Adrenal gland (tissue), 12 donors: ENCODE data around the gene ANKRD44. TPM values are rescaled to one million over a fixed set of nuclear protein-coding genes. Genes with fewer than 3 reads are reported as not detected.

ENCODE experiments used
- DNase-seq, 7 donors: peaks; one replicate each; pipeline ENCODE4 v3.0.0-alpha.2; 2019 to 2020
- H3K27ac ChIP-seq, 5 donors: fragments of 200-600 bp; sonication (generic) in 4 of 5; 1 replicate in 3 of 5; 2 replicates in 2 of 5; pipeline versions ENCODE4 v1.5.1 to v1.8.0; 2016 to 2020; ENCODE audit warnings: mild to moderate bottlenecking in 1 of 5
- H3K27me3 ChIP-seq: fragments of 200-600 bp; 2 replicates; pipeline ENCODE4 v1.8.0; 2021
- H3K36me3 ChIP-seq, 2 donors: fragments of 200-600 bp; replicated peaks in 1 of 2; 1 replicate in 1 of 2; 2 replicates in 1 of 2; pipeline versions ENCODE4 v1.5.1 to v1.8.0; 2018 to 2022
- H3K4me1 ChIP-seq, 2 donors: fragments of 200-600 bp; replicated peaks in 1 of 2; 1 replicate in 1 of 2; 2 replicates in 1 of 2; pipeline versions ENCODE4 v1.5.1 to v1.8.0; 2018 to 2021
- H3K4me3 ChIP-seq, 4 donors: fragments of 200-600 bp; sonication (generic) in 3 of 4; one replicate each; pipeline ENCODE4 v1.5.1; 2016 to 2018
- H3K9me3 ChIP-seq, 3 donors: fragments of 200-600 bp; sonication (generic) in 1 of 3; replicated peaks in 1 of 3; 1 replicate in 2 of 3; 2 replicates in 1 of 3; pipeline versions ENCODE4 v1.5.1 to v1.8.0; 2016 to 2021
- POLR2A ChIP-seq, 2 donors: fragments of 450-650 bp; IDR thresholded peaks; one replicate each; pipeline ENCODE4 v1.6.1; 2017; ENCODE audit warnings: antibody characterized with exemption in 2 of 2, mild to moderate bottlenecking in 2 of 2, moderate library complexity in 1 of 2
- WGBS, 4 donors: extraction: QIAGEN DNeasy Blood & Tissue Kit in 2 of 4; methylation state at CpG; one replicate each; pipeline versions ENCODE4 v1.1.5 to v1.1.7; 2013 to 2017; 5-methylcytosine and 5-hydroxymethylcytosine counted together
- intact Hi-C, 2 donors: fragments of 100-400 bp; cut with DNase I; formaldehyde crosslinking; loops; one replicate each; pipeline versions ENCODE4 v1.14.1 to v1.15.0; 2022 to 2023
- polyA plus RNA-seq, 3 donors: library from polyadenylated mRNA; stranded (reverse); fragments of 200-250 nt in 2 of 3; fragments of 350-450 nt in 1 of 3; fragmentation: Illumina TruSeq in 1 of 3; extraction: RNeasy Lipid Tissue Mini Kit (QIAGEN cat#74804) in 1 of 3; gene quantifications; one replicate each; pipeline ENCODE4 v1.2.3, GENCODE V29; 2013 to 2014
- total RNA-seq, 9 donors: library from RNA; depleted of rRNA in 4 of 9; stranded (reverse); fragments of >200 nt in 4 of 9; fragments of 120-200 nt in 1 of 9; fragmentation: NEBNext Ultra II Directional in 1 of 9; extraction: Animal tissue kit (Norgen Biotek cat#: 25700) in 1 of 9; gene quantifications; one replicate each; pipeline versions ENCODE4 v1.1.0 to v1.2.4, GENCODE V29; 2013 to 2023
- TF ChIP-seq, protein P1 (sequence below), 6 experiments: fragments of 450-650 bp in 4 of 6; fragments of 200-600 bp in 2 of 6; sonication (generic) in 1 of 6; IDR thresholded peaks; 1 replicate in 5 of 6; 2 replicates in 1 of 6; pipeline versions ENCODE4 v1.5.1 to v1.8.0; 2016 to 2021; ENCODE audit warnings: antibody characterized with exemption in 6 of 6, mild to moderate bottlenecking in 2 of 6, moderate library complexity in 1 of 6
- donor health status: healthy with polysubstance abuse.
- donor health status: Bipolar disorder and iron deficiency.
- donor health status: DM: yes; HTN: yes; CAD: no.
- donor health status: DM: no; HTN: no; CAD: no.
- donor health status: DM: no; HTN: no; CAD: no.
- donor health status: DM: yes; HTN: yes; CAD: no.

ANKRD44 gene
- total and polyA plus RNA-seq, 12 donors, result 3.8 to 40.2 (median 21.3) TPM

- intact Hi-C loops, result no loop called here
- Histone ChIP-seq H3K4me1 (peaks cover 0 to 29% of the 10 kb centered on the region in 2 donors), H3K27me3 (no peaks in the 10 kb centered on the region), H3K36me3 (no peaks in the 10 kb centered on the region), H3K27ac (no peak overlapping the region), H3K9me3 (no peaks in the 10 kb centered on the region), H3K4me3 (no peak overlapping the region)
- DNase-seq, result no peak
- TF ChIP-seq, protein P1, sequence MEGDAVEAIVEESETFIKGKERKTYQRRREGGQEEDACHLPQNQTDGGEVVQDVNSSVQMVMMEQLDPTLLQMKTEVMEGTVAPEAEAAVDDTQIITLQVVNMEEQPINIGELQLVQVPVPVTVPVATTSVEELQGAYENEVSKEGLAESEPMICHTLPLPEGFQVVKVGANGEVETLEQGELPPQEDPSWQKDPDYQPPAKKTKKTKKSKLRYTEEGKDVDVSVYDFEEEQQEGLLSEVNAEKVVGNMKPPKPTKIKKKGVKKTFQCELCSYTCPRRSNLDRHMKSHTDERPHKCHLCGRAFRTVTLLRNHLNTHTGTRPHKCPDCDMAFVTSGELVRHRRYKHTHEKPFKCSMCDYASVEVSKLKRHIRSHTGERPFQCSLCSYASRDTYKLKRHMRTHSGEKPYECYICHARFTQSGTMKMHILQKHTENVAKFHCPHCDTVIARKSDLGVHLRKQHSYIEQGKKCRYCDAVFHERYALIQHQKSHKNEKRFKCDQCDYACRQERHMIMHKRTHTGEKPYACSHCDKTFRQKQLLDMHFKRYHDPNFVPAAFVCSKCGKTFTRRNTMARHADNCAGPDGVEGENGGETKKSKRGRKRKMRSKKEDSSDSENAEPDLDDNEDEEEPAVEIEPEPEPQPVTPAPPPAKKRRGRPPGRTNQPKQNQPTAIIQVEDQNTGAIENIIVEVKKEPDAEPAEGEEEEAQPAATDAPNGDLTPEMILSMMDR (IDR thresholded peaks at IDR 0.05), result no peak
- no peak for TF ChIP-seq POLR2A (IDR thresholded peaks at IDR 0.05)
- WGBS, 4 donors, result 87 to 91% (median 89%) methylated on average over 3 of the region's 3 CpGs
Measured at GRCh38 chr2:197259470-197259999, 51.0 kb downstream of the ANKRD44 start.

DNA sequence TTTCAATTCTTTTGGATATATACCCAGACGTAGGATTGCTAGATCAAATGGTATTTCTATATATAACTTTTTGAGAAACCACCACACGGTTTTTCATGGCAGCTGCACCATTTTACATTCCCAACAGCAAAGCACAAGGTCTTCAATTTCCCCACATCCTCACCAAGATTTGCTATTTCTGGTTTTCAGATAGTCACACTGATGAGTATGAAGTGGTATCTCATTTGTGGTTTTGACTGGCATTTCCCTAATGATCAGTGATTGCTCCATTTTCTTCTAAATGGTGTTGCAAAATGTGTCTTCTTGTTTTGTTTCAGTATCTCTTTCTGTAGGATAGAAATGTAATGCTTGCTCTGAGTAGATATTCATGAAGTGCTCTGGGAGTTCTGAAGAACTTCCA lies 52.0 kb downstream of the ANKRD44 start:
- no peak for DNase-seq
- no peaks in the 10 kb centered on the region for H3K9me3 ChIP-seq
- intact Hi-C loops, result no loop called here
- H3K27ac ChIP-seq, result no peak overlapping the region
- H3K4me3 ChIP-seq, result no peak overlapping the region
- H3K36me3 ChIP-seq, result no peaks in the 10 kb centered on the region
- peaks cover 0 to 22% of the 10 kb centered on the region in 2 donors for H3K4me1 ChIP-seq
- H3K27me3 ChIP-seq, result no peaks in the 10 kb centered on the region
- TF ChIP-seq, protein P1 (IDR thresholded peaks at IDR 0.05), result no peak
- no peak for TF ChIP-seq POLR2A (IDR thresholded peaks at IDR 0.05)
- 75 to 85% (median 81%) methylated on average over 2 of the region's 2 CpGs for WGBS, 4 donors

- Histone ChIP-seq H3K36me3 (no peaks in the 10 kb centered on the region), H3K27ac (no peak overlapping the region), H3K27me3 (no peaks in the 10 kb centered on the region), H3K9me3 (no peaks in the 10 kb centered on the region), H3K4me1 (peaks cover 0 to 24% of the 10 kb centered on the region in 2 donors), H3K4me3 (no peak overlapping the region)
- intact Hi-C loops, result no loop called here
- TF ChIP-seq, protein P1 (IDR thresholded peaks at IDR 0.05), result no peak
- TF ChIP-seq POLR2A (IDR thresholded peaks at IDR 0.05), result no peak
- no peak for DNase-seq
- WGBS, 4 donors, result 65 to 90% (median 84%) methylated on average over 2 of the region's 2 CpGs
Measured at GRCh38 chr2:197256547-197257170, 53.9 kb downstream of the ANKRD44 start.

- Histone ChIP-seq H3K4me1 (peaks cover 0 to 26% of the 10 kb centered on the region in 2 donors), H3K27ac (peak overlapping the region in 2 of 5 donors; percentile 26 to 58), H3K4me3 (no peak overlapping the region)
Measured at GRCh38 chr2:197256021-197256420, 54.6 kb downstream of the ANKRD44 start.

More at GRCh38 chr2:197256021-197256420, 54.6 kb downstream of the ANKRD44 start:
- intact Hi-C loops, result no loop called here
- no peaks in the 10 kb centered on the region for H3K9me3 ChIP-seq
- no peak for DNase-seq
- TF ChIP-seq, protein P1 (IDR thresholded peaks at IDR 0.05), result no peak
- TF ChIP-seq POLR2A (IDR thresholded peaks at IDR 0.05), result no peak
- no peaks in the 10 kb centered on the region for H3K36me3 ChIP-seq
- no peaks in the 10 kb centered on the region for H3K27me3 ChIP-seq
